C4-2B (cell line): ENCODE results near the gene CHCHD6.

Experiments
- H3K27ac ChIP-seq: fragments of 450-650 bp; 2 replicates; pipeline ENCODE4 v1.5.1; 2017
- CTCF ChIP-seq: fragments of 450-650 bp; conservative IDR thresholded peaks from 2 replicates; pipeline ENCODE4 v1.5.1; 2017; ENCODE audit warnings: mild to moderate bottlenecking
- ZFX ChIP-seq: fragments of 450-650 bp; IDR thresholded peaks from 2 replicates; pipeline ENCODE4 v1.6.1; 2017

The CHCHD6 gene

DNA sequence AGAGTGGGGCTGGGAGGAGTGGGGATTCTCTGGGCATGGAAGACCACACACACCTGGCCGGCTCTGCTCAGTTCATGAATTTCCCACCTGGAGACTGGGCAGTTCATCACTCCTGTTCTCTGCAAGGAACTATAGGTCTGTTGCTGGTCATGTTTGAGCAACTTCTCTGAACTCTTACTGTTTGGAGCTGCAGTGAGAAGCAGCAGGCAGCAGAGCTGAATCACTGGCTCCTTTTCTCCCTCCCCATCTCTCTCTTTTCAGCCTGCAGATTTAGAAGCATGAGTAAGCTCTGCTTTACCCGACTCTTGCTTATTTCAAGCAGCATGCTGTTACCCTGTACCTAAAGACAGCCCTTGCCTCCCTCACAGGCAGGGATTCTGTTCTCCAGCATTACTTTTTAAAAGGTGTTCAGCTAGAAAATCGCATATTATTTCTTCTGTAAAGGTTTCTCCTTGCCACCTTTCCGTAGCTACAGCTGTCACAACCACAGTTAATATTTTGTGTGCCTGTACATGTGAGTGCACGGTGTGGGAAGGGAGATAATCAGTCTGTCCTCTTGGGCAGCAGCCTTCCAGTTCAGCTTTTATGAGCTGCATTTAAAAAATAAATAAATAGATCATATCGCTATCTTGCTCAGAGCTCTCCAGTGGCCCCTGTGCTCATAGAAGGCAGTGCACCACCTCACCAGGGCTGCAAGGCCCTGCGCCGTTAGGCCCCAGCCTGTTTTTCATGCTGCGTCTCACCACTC lies 131.6 kb downstream of the CHCHD6 start:
- peak; percentile 81 for TF ChIP-seq CTCF
- TF ChIP-seq ZFX = no peak
- H3K27ac ChIP-seq = peak overlapping the region; percentile 25

DNA sequence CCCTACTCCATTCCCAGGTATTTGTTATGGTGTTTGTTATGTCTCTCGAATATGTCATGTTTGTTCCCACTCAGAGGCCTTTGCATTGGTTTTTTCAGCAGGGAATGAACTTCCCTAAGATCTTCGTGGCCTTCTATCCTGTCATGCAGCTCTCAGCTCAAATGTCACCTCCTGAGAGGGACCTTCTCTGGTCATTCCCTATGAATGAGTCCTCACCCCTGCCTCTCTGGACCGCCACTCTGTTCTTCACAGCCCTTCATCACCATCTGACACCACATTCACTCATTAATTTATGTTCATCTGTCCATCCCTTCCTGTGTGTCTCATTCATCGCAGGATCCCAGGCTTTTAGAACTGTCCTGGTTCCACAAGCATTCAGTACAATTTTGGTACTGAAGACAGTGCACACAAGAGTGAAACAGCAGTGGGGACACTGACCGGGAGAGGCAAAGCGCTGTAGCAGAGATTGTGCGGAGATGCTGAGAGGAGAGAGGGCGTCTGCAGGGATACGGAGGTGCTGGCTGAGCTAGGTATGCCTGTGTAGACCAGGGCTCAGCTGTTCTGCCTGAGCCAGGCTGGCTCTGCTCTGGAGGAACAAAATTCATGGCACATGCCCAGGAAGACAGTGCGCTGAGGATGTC lies 132.3 kb downstream of the CHCHD6 start:
- TF ChIP-seq ZFX (no peak), CTCF (peak; percentile 54)

GRCh38 chr3:126837773-126838172 lies 133.7 kb downstream of the CHCHD6 start:
- H3K27ac ChIP-seq = no peak overlapping the region
- TF ChIP-seq ZFX = no peak
- no peak for TF ChIP-seq CTCF

More for the DNA sequence above, 132.3 kb downstream of the CHCHD6 start:
- peak overlapping the region; percentile 25; the same call in 1 of the 2 replicates for H3K27ac ChIP-seq

GRCh38 chr3:126845920-126846715 lies 142.1 kb downstream of the CHCHD6 start:
- no peak for TF ChIP-seq CTCF
- no peak for TF ChIP-seq ZFX
- H3K27ac ChIP-seq = no peak overlapping the region

- H3K27ac ChIP-seq = no peak overlapping the region
- no peak for TF ChIP-seq CTCF
- no peak for TF ChIP-seq ZFX
Measured at GRCh38 chr3:126847061-126847460, 143.0 kb downstream of the CHCHD6 start.

GRCh38 chr3:126848991-126849390 lies 145.0 kb downstream of the CHCHD6 start:
- TF ChIP-seq CTCF (no peak), ZFX (no peak)
- H3K27ac ChIP-seq = no peak overlapping the region

GRCh38 chr3:126849768-126850167 lies 145.7 kb downstream of the CHCHD6 start:
- H3K27ac ChIP-seq = no peak overlapping the region
- TF ChIP-seq CTCF = no peak
- TF ChIP-seq ZFX = no peak
